GM18505 (cell line): Measurements from ENCODE around the gene TMEM174.
A peak's percentile ranks its signal among the peaks of the same experiment; 100 is the strongest.

ENCODE experiments used
- ATAC-seq: cut with Tn5 transposase; IDR thresholded peaks from one replicate; pipeline ENCODE4 v1.9.1; 2021; ENCODE audit not compliant: unreplicated experiment
- POLR2A ChIP-seq: IDR thresholded peaks from 4 replicates; pipeline ENCODE4 v1.6.1; 2011; ENCODE audit warnings: borderline replicate concordance; ENCODE audit not compliant: insufficient read depth, insufficient read length; ENCODE audit errors: extremely low read depth

Gene TMEM174

GRCh38 chr5:73143716-73144115 is 29.3 kb upstream of the TMEM174 start:
- ATAC-seq: no peak
- TF ChIP-seq POLR2A: no peak

GRCh38 chr5:73149540-73149939 is 23.5 kb upstream of the TMEM174 start:
- ATAC-seq: no peak
- no peak for TF ChIP-seq POLR2A

GRCh38 chr5:73150876-73151275 is 22.1 kb upstream of the TMEM174 start:
- no peak for TF ChIP-seq POLR2A
- ATAC-seq: no peak

GRCh38 chr5:73151766-73152410 is 21.1 kb upstream of the TMEM174 start:
- no peak for TF ChIP-seq POLR2A
- no peak for ATAC-seq

GRCh38 chr5:73152411-73153388 is 20.3 kb upstream of the TMEM174 start:
- ATAC-seq: no peak
- TF ChIP-seq POLR2A: no peak

GRCh38 chr5:73153513-73153912 is 19.5 kb upstream of the TMEM174 start:
- ATAC-seq: no peak
- TF ChIP-seq POLR2A: no peak

- no peak for ATAC-seq
- no peak for TF ChIP-seq POLR2A
Observed at GRCh38 chr5:73154208-73155006, 18.6 kb upstream of the TMEM174 start.

- ATAC-seq: no peak
- no peak for TF ChIP-seq POLR2A
Observed at GRCh38 chr5:73155271-73156222, 17.4 kb upstream of the TMEM174 start.

GRCh38 chr5:73157414-73158303 is 15.3 kb upstream of the TMEM174 start:
- TF ChIP-seq POLR2A: no peak
- ATAC-seq: no peak

GRCh38 chr5:73158313-73158712 is 14.7 kb upstream of the TMEM174 start:
- no peak for TF ChIP-seq POLR2A
- ATAC-seq: no peak

- TF ChIP-seq POLR2A: no peak
- peak; percentile 71 for ATAC-seq
Observed at GRCh38 chr5:73160239-73160671, 12.7 kb upstream of the TMEM174 start.

GRCh38 chr5:73170522-73170921 is 2.5 kb upstream of the TMEM174 start:
- ATAC-seq: no peak
- no peak for TF ChIP-seq POLR2A

- no peak for ATAC-seq
- TF ChIP-seq POLR2A: no peak
Observed at GRCh38 chr5:73171495-73171894, 1.5 kb upstream of the TMEM174 start.
